RCC 7860 (cell line): Measurements from ENCODE around the gene LCMT2.
A peak's percentile ranks its signal among the peaks of the same experiment; 100 is the strongest.

Source experiments
- DNase-seq: peaks from one replicate; pipeline ENCODE4 v3.0.0-alpha.2; 2015; ENCODE audit warnings: low spot score
- FAIRE-seq: peaks from 2 replicates; lab custom pipeline; 2012; peaks lifted over from hg19 to GRCh38; lab: Jason Lieb, UNC

LCMT2 gene, protein sequence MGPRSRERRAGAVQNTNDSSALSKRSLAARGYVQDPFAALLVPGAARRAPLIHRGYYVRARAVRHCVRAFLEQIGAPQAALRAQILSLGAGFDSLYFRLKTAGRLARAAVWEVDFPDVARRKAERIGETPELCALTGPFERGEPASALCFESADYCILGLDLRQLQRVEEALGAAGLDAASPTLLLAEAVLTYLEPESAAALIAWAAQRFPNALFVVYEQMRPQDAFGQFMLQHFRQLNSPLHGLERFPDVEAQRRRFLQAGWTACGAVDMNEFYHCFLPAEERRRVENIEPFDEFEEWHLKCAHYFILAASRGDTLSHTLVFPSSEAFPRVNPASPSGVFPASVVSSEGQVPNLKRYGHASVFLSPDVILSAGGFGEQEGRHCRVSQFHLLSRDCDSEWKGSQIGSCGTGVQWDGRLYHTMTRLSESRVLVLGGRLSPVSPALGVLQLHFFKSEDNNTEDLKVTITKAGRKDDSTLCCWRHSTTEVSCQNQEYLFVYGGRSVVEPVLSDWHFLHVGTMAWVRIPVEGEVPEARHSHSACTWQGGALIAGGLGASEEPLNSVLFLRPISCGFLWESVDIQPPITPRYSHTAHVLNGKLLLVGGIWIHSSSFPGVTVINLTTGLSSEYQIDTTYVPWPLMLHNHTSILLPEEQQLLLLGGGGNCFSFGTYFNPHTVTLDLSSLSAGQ

DNA sequence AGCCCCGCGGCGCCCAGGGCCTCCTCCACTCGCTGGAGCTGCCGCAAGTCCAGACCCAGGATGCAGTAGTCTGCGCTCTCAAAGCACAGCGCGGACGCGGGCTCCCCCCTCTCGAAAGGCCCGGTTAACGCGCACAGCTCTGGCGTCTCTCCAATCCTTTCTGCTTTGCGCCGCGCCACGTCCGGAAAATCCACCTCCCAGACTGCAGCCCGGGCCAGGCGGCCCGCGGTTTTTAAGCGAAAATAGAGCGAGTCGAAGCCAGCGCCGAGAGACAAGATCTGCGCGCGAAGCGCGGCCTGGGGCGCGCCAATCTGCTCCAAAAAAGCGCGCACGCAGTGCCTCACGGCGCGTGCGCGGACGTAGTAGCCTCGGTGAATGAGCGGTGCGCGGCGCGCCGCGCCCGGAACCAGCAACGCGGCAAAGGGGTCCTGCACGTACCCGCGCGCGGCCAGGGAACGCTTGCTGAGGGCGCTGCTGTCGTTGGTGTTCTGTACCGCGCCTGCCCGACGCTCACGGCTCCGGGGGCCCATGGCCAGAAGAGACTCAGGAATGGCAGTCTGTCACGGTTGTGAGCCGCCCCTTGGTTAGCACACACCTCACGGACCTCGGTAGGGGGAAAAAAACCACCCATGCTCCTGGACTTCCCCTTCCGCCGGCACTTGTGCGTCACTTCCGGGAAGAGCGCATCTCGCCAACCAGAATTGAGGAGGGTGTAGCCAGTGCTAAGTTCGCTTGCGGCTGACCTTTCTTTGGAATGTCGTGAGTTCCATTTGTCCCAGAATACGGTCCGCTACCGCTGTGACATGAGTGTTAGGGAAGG, at the start of gene LCMT2:
TSS of gene LCMT2 (minus strand) at position 614 of the 820 bp plus-strand sequence. CDS start at position 530, 84 bp downstream.
- DNase-seq: peak; percentile 88
- peak; percentile 82 for FAIRE-seq

DNA sequence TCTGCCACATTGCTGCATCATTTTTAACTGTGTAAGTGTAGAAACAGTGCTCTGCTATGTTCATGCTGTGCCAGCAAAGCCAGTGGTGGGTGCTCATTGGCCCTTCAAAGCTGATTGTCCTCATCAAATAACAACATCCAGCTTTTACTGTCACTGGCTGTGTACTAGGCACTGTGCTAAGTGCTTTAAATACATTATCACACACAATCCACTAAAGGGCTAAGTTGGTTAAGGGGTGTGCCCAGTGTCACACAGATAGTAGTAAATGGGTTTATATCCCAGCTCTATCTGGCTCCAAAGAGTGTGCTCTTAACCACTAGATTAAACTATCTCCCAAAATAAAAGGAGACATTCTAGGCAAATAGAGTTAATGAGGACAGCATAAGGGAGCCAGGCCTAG, 48.2 kb upstream of the LCMT2 start:
- DNase-seq (no peak), FAIRE-seq (no peak)

GRCh38 chr15:43376017-43376705, 45.8 kb upstream of the LCMT2 start:
- FAIRE-seq: no peak
- DNase-seq: no peak

GRCh38 chr15:43370975-43371974, 40.9 kb upstream of the LCMT2 start, which contains the start of the genes TUBGCP4 and ZSCAN29:
TSS of gene TUBGCP4 (plus strand) at chr15:43371101. CDS start at chr15:43371355, 254 bp downstream.
TSS of gene ZSCAN29 (minus strand) at chr15:43371043. CDS start at chr15:43369913, 1,130 bp downstream.
- DNase-seq (peak; percentile 63), FAIRE-seq (no peak)

DNA sequence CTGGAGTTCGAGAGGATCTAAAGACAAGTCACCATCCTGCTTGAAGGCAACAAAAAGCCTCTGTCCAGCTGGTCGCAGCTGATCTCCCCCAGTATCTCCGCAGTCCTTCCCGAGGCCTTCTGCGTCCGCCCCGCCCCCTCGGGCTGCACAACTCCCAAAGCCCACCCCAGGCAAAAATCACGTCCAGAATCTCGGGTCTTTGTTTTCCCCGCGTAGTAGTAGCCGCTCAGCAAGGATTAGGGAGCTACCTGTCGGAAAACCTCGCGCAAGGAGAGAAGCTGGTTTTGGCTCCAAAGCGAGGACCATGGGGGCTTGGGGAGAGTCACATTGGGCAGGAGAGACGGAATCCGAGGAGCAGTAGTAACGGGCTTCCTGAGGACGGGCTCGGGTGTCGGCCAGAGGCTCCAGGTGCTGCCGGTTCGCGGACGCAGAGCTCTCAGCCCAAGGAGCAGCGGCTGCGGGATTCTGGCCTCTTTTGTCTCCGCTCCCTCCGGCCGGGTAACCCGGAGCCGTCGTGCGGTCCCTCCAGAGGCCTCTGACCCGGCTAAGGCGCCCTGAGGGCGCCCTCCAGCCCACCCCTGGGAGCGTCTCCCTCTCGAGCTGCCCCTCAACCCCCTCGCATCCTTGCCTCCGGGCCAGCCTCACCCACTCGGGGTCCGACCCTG, 40.1 kb upstream of the LCMT2 start:
- DNase-seq (no peak), FAIRE-seq (no peak)

DNA sequence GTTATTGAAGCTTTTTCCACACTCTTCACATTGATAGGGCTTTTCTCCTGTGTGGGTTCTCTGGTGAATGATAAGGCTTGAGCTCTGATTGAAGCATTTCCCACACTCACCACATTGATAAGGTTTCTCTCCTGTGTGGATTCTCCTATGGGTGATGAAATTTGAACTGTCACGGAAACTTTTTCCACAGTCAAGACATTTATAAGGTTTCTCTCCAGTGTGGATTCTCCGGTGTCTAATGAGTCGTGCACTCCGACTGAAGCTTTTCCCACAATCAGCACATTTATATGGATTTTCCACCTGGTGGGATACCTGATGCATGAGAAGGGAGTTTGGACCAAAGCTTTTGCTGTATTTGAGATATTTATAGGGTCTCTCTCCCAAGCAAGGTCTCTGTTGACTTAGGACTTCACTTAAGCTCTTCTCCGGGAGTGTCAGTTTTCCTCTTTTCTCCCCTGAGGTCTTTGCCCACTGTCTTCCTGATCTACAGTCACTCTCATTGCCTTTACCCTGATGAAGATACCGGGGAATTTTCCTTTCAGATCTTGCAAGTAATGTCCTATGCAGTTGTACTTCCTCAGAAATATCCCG, 31.0 kb upstream of the LCMT2 start:
- DNase-seq (no peak), FAIRE-seq (no peak)

DNA sequence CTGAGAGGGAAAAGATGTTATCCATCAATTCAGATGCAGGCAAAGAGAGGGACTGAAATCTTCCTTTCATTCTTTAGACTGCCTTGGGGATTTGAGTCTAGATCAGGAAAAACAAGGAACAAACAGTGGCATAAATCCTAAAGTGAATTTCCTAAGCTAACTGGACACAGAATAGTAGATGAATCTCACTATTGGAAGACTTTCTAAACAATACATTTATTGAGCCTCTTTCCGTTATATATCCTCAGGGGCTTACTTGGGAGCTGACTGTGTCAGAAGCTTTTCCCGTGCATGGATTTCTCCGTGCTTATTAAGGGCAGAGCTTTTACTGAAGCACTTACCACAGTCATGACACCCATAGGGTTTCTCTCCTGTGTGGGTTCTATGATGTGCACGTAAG, 30.4 kb upstream of the LCMT2 start:
- no peak for DNase-seq
- FAIRE-seq: no peak

GRCh38 chr15:43352693-43353382, 22.5 kb upstream of the LCMT2 start:
- FAIRE-seq (no peak), DNase-seq (no peak)

DNA sequence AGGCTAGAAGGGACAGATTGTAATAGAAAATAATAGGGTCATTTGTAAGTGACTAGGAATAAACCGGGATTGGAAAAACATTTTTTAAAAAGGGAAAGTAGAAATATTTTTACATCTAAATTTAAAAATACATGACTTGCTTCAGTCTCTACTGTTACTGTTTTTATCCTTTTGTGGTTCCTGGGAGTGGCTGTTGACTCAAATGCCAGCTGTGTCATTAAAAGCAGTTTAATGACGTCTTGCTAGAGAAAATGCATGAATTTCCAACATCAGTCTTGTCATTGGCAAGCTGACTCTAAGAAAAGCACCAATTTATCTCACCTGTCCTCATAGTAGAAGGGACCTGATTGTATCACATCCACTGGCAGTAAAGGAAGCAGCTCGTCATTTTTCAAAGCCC, 16.7 kb upstream of the LCMT2 start:
- FAIRE-seq (no peak), DNase-seq (no peak)

GRCh38 chr15:43346305-43346704, 15.9 kb upstream of the LCMT2 start:
- FAIRE-seq: no peak
- DNase-seq: no peak

DNA sequence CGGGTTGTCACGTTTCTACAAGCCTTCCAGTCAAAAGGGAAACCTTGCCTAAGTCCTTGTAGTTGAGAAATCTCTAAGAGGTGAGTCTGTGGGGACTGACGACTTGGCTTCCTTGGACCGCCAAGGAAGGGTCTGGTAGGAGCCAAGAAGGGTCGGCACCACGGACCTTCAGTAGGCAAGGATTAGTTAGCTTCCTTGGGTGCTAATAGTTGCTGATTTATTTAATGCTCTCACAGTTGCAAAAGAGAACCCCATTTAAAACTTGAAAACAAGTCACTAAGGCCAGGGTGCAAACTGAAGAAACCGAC, 361 bp upstream of the LCMT2 start:
- no peak for DNase-seq

DNA sequence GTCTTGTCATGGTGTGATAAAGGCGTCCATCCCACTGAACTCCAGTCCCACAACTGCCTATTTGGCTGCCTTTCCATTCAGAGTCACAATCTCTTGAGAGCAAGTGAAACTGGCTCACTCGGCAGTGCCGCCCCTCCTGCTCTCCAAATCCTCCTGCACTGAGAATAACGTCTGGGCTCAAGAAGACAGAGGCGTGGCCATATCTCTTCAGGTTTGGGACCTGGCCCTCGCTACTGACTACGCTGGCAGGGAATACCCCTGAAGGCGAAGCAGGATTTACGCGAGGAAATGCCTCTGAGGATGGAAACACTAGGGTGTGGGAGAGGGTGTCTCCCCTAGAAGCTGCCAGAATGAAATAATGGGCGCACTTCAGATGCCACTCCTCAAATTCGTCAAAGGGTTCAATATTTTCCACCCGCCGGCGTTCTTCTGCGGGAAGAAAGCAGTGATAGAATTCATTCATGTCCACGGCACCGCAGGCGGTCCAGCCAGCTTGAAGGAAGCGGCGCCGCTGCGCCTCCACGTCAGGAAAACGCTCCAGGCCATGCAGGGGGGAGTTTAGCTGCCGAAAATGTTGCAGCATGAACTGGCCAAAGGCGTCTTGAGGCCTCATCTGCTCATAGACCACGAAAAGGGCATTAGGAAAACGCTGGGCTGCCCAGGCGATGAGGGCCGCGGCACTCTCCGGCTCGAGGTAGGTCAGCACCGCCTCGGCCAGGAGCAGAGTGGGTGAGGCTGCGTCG, 985 bp downstream of the LCMT2 start:
- FAIRE-seq: no peak

More for the DNA sequence above, 361 bp upstream of the LCMT2 start:
- no peak for FAIRE-seq

DNA sequence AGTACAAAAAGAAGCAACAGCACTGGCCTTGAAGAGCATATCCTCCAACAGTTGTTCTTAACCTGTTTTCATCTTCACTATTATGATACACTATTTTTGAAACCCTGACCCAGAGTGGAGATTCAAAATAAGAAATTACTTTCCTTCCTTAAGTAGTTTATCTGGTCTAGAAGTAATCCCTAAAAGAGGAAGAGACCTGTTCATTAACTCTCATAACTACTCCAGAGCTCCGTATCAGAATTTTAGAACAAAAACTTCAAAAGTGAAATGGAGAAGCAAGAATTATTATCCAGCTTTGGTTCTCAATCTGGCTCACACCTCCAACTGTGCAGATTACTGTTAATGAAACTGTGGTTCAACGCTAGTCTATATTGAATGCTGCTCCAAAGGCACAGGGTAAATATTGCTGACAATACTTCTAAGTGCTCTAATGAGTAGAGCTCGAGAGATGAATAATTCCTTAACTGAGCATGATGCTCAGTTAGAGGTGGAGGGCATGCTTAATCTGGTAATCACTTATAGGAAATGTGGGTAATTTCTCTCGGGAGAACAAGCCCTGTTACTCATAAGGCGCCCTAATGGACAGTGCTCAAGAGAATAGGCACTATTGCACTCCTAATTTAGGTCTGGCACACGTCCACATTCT, 5.2 kb downstream of the LCMT2 start:
- FAIRE-seq (no peak), DNase-seq (no peak)

More for the DNA sequence above, 985 bp downstream of the LCMT2 start:
- DNase-seq: no peak

DNA sequence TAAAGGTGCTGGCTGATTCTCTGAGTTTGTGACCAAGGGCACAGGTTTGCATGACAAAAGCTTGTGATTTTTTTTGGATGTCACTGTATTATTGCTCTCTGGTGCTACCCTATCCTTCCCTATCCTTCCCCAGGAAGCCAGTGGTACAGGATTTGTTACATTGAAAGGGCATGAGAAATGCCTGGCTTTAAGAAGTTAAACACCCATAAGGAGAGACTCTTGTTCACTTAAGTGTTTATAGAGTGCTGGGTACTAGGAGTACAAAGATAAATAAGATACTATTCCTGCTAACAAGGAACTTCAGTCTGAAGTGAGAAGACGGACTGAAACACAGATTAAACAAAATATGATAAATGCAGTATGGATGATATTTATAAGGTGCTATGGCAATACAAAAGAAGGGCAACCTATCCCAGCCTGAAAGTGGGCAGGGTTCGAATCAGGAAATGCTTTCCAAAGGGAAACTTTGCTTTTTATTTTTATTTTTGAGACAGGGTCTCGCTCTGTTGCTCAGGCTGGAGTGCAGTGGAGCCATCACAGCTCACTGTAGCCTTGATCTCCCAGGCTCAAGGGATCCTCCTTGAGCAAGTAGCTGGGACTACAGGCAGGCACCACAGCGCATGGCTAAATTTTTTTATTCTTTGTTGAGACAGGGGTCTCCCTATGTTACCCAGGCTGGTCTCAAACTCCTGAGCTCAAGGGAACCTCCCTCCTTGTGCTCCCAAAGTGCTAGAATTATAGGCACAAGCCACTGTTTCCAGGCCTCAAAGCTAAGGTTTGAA, 11.2 kb downstream of the LCMT2 start:
- no peak for FAIRE-seq
- DNase-seq: no peak

DNA sequence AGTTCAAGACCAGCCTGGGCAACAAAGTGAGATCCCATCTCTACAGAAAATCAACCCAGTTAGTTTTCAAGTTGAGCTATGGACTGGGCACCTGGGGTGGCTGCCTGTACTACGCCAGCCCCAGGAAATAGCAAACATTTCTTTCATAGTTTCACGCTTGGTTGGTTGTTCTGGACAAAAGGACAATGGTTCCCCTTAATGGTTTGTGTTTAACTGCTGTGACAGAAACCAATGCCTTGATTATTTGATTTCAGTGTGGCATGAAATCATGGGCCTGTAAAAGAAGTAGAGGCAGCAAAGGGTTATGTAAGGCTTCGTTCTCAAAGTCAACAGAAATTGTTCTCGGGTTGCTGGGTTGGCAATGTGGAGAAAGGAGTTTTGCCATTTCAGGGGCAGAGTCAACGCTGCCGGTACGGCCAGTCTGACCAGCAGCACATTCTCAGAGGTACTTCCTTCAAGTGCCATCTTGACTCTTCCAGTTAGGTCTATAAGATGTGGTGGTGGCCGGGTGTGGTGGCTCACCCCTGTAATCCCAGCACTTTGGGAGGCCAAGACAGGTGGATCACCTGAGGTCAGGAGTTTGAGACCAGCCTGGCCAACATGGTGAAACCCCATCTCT, 12.7 kb downstream of the LCMT2 start:
- FAIRE-seq (peak; percentile 83), DNase-seq (peak; percentile 65)

DNA sequence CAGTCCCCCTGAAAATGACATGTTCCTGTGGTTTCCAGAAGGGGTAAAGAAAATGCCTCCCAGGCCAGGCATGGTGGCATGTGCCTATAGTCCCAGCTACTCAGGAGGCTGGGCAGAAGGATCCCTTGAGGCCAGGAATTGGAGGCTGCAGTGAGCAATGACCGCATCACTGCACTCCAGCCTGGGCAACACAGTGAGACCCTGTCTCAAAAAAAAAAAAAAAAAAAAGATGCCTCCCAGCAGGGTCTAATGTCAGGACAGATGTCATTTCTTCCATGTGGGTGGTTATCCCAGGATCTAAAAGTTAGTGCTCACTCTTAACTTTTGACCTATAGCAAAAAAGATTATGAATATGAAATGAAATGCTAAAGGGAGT, 13.4 kb downstream of the LCMT2 start:
- no peak for DNase-seq
- no peak for FAIRE-seq
